Loucy (cell line): Measurements from ENCODE around the gene ADAMTS19.

Source experiments
- H2AFZ ChIP-seq: fragments of 200-600 bp; sonication (generic); 2 replicates; pipeline ENCODE4 v1.6.0; 2016; ENCODE audit warnings: antibody characterized with exemption, mild to moderate bottlenecking, low read length, moderate library complexity
- H3F3A ChIP-seq: fragments of 200-600 bp; 2 replicates; pipeline ENCODE4 v1.6.0; 2016; ENCODE audit warnings: antibody characterized with exemption, low read depth, mild to moderate bottlenecking
- H3K27me3 ChIP-seq: fragments of 200-600 bp; sonication (generic); 2 replicates; pipeline ENCODE4 v1.6.1; 2014; ENCODE audit warnings: low read length, mild to moderate bottlenecking; ENCODE audit not compliant: insufficient read depth, poor library complexity, severe bottlenecking
- H3K36me3 ChIP-seq: fragments of 200-600 bp; sonication (generic); 2 replicates; pipeline ENCODE4 v1.6.1; 2016; ENCODE audit warnings: low read length; ENCODE audit not compliant: insufficient read depth
- H3K4me1 ChIP-seq: fragments of 200-600 bp; sonication (generic); 2 replicates; pipeline ENCODE4 v1.5.1; 2014; ENCODE audit warnings: low read length, mild to moderate bottlenecking; ENCODE audit not compliant: insufficient read depth, poor library complexity, severe bottlenecking
- H3K4me2 ChIP-seq: fragments of 200-600 bp; sonication (generic); 2 replicates; pipeline ENCODE4 v1.6.0; 2014; ENCODE audit warnings: antibody characterized with exemption, low read length, low read depth, mild to moderate bottlenecking; ENCODE audit not compliant: poor library complexity, severe bottlenecking
- H3K4me3 ChIP-seq: fragments of 200-600 bp; sonication (generic); 2 replicates; pipeline ENCODE4 v1.5.1; 2014; ENCODE audit warnings: low read length, mild to moderate bottlenecking, mixed read lengths; ENCODE audit not compliant: poor library complexity, severe bottlenecking
- H3K79me2 ChIP-seq: fragments of 200-600 bp; sonication (generic); 2 replicates; pipeline ENCODE4 v1.6.1; 2014; ENCODE audit warnings: low read length; ENCODE audit not compliant: insufficient read depth
- H3K9ac ChIP-seq: fragments of 200-600 bp; sonication (generic); 2 replicates; pipeline ENCODE4 v1.6.0; 2014; ENCODE audit warnings: mild to moderate bottlenecking, low read depth, low read length, moderate library complexity; ENCODE audit not compliant: poor library complexity, severe bottlenecking
- H3K9me2 ChIP-seq: fragments of 200-600 bp; sonication (generic); replicated peaks from 2 replicates; pipeline ENCODE4 v1.6.1; 2016; ENCODE audit warnings: low read depth, low read length, mixed read lengths
- H3K9me3 ChIP-seq: fragments of 200-600 bp; sonication (generic); 2 replicates; pipeline ENCODE4 v1.6.1; 2014; ENCODE audit warnings: mild to moderate bottlenecking, antibody characterized with exemption, low read length, low read depth; ENCODE audit not compliant: insufficient read depth
- H4K20me1 ChIP-seq: fragments of 200-600 bp; sonication (generic); 2 replicates; pipeline ENCODE4 v1.6.0; 2014; ENCODE audit warnings: antibody characterized with exemption, low read length, mild to moderate bottlenecking; ENCODE audit not compliant: insufficient read depth, poor library complexity, severe bottlenecking
- EZH2phosphoT487 ChIP-seq: fragments of 200-600 bp; IDR thresholded peaks from 2 replicates; pipeline ENCODE4 v1.6.1; 2018; ENCODE audit warnings: antibody characterized with exemption, mild to moderate bottlenecking, moderate library complexity, borderline replicate concordance
- TF ChIP-seq, protein P1 (sequence below): fragments of 200-600 bp; sonication (generic); conservative IDR thresholded peaks from 2 replicates; pipeline ENCODE4 v1.5.1; 2014; ENCODE audit warnings: mild to moderate bottlenecking, antibody characterized with exemption, low read length

The ADAMTS19 gene

DNA sequence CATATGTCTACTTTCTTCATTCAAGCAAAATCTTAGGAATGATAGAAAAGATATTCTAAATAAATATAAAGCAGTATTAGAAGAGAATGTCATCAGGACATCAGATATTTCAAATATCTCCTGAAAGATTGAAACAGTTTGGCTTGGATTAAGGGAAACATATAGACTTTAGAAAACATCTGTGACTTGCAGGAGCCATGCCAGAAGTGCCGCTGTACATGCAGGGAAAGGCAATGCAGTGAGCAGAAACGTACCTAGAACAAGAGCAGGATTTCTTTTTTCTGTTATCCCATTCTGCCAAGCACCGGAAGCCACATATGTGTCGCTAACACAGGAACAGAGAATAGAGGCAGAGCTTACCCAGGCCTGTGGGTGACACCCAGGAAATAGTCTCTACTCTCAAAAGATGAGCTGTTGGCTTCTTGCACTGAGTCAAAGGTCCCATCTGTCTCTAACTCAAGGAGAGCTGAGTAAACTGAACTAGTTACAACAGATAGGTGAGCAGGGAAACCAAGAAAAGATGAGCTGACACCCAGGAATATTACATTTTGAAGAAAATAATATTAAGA, 5.8 kb downstream of the ADAMTS19 start:
- Histone ChIP-seq H3K27me3 (no peaks in the 10 kb centered on the region), H2AFZ (no peak overlapping the region), H3K79me2 (no peaks in the 10 kb centered on the region), H3K9me2 (no peaks in the 10 kb centered on the region), H3K4me2 (peak overlapping the region; percentile 67), H4K20me1 (no peaks in the 10 kb centered on the region), H3F3A (no peaks in the 10 kb centered on the region), H3K9me3 (no peaks in the 10 kb centered on the region), H3K9ac (no peak overlapping the region), H3K4me1 (peaks cover 22% of the 10 kb centered on the region), H3K4me3 (peak overlapping the region; percentile 40), H3K36me3 (no peaks in the 10 kb centered on the region)
- TF ChIP-seq EZH2phosphoT487: no peak
- TF ChIP-seq, protein P1, sequence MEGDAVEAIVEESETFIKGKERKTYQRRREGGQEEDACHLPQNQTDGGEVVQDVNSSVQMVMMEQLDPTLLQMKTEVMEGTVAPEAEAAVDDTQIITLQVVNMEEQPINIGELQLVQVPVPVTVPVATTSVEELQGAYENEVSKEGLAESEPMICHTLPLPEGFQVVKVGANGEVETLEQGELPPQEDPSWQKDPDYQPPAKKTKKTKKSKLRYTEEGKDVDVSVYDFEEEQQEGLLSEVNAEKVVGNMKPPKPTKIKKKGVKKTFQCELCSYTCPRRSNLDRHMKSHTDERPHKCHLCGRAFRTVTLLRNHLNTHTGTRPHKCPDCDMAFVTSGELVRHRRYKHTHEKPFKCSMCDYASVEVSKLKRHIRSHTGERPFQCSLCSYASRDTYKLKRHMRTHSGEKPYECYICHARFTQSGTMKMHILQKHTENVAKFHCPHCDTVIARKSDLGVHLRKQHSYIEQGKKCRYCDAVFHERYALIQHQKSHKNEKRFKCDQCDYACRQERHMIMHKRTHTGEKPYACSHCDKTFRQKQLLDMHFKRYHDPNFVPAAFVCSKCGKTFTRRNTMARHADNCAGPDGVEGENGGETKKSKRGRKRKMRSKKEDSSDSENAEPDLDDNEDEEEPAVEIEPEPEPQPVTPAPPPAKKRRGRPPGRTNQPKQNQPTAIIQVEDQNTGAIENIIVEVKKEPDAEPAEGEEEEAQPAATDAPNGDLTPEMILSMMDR: no peak

DNA sequence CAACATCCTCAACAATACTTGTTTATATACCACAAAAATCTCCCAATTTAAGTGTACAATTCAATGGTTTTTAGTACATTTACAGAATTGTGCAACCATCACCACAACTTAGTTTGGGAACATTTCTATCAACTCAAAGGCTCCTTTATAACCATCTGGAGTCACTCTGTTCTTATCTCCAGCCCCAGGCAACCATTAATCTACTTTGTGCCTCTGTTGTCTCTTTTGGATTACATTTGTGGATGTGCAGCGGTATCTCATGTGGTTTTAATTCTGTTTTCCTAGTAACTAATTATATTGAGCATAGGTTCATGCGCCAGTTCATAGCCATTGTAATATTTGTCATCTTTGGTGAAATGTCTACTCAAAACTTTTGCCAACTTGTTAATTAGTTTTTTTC, 14.4 kb downstream of the ADAMTS19 start:
- Histone ChIP-seq H3K27me3 (no peaks in the 10 kb centered on the region), H3K4me1 (peaks cover 4% of the 10 kb centered on the region), H3K79me2 (no peaks in the 10 kb centered on the region), H3K9me3 (no peaks in the 10 kb centered on the region), H3K4me3 (no peak overlapping the region), H4K20me1 (no peaks in the 10 kb centered on the region), H3F3A (no peaks in the 10 kb centered on the region), H3K9me2 (no peaks in the 10 kb centered on the region), H3K4me2 (no peak overlapping the region), H3K9ac (no peak overlapping the region), H3K36me3 (no peaks in the 10 kb centered on the region), H2AFZ (no peak overlapping the region)
- TF ChIP-seq, protein P1: no peak
- no peak for TF ChIP-seq EZH2phosphoT487

DNA sequence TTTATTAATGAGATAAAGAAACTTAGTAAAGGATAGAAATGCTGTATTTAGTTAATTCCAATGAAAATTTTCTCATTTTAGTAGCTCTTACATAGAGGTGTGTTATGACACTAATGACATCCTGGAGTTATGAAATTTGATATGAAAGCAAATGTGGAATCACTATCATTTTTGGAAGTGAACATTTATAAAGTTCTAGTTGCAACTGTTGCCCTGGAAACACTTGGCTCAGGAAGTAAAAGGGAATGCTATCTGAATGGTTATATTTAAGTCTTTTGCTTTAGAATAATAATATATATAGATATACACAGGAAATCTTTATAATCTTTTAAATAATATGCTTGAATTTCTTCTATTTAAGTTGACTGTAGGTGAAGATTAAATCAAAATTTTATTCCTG, 16.7 kb downstream of the ADAMTS19 start:
- no peaks in the 10 kb centered on the region for H3K9me2 ChIP-seq
- H3K4me3 ChIP-seq: no peak overlapping the region
- no peaks in the 10 kb centered on the region for H3K36me3 ChIP-seq
- H3K4me2 ChIP-seq: no peak overlapping the region
- no peaks in the 10 kb centered on the region for H3K79me2 ChIP-seq
- TF ChIP-seq EZH2phosphoT487: no peak
- TF ChIP-seq, protein P1: no peak
- H4K20me1 ChIP-seq: no peaks in the 10 kb centered on the region
- H3K4me1 ChIP-seq: peaks cover 4% of the 10 kb centered on the region
- no peaks in the 10 kb centered on the region for H3K9me3 ChIP-seq
- no peaks in the 10 kb centered on the region for H3F3A ChIP-seq
- no peak overlapping the region for H2AFZ ChIP-seq
- H3K9ac ChIP-seq: no peak overlapping the region
- no peaks in the 10 kb centered on the region for H3K27me3 ChIP-seq
